DMS114 treated with DMSO at 0.1 percent for 48 hours (cell line): Measurements from ENCODE around the gene KIF24.
"Not testable (repeated sequence)": the region's sequence is repeated elsewhere in the genome, so short reads cannot be mapped to it uniquely, and the experiment has no call there.

Source experiments
- DNase-seq: peaks from one replicate; lab custom pipeline; 2025; ENCODE audit not compliant: unreplicated experiment; lab: John Stamatoyannopoulos, UW

KIF24 gene, protein sequence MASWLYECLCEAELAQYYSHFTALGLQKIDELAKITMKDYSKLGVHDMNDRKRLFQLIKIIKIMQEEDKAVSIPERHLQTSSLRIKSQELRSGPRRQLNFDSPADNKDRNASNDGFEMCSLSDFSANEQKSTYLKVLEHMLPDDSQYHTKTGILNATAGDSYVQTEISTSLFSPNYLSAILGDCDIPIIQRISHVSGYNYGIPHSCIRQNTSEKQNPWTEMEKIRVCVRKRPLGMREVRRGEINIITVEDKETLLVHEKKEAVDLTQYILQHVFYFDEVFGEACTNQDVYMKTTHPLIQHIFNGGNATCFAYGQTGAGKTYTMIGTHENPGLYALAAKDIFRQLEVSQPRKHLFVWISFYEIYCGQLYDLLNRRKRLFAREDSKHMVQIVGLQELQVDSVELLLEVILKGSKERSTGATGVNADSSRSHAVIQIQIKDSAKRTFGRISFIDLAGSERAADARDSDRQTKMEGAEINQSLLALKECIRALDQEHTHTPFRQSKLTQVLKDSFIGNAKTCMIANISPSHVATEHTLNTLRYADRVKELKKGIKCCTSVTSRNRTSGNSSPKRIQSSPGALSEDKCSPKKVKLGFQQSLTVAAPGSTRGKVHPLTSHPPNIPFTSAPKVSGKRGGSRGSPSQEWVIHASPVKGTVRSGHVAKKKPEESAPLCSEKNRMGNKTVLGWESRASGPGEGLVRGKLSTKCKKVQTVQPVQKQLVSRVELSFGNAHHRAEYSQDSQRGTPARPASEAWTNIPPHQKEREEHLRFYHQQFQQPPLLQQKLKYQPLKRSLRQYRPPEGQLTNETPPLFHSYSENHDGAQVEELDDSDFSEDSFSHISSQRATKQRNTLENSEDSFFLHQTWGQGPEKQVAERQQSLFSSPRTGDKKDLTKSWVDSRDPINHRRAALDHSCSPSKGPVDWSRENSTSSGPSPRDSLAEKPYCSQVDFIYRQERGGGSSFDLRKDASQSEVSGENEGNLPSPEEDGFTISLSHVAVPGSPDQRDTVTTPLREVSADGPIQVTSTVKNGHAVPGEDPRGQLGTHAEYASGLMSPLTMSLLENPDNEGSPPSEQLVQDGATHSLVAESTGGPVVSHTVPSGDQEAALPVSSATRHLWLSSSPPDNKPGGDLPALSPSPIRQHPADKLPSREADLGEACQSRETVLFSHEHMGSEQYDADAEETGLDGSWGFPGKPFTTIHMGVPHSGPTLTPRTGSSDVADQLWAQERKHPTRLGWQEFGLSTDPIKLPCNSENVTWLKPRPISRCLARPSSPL (N-terminal part only)

DNA sequence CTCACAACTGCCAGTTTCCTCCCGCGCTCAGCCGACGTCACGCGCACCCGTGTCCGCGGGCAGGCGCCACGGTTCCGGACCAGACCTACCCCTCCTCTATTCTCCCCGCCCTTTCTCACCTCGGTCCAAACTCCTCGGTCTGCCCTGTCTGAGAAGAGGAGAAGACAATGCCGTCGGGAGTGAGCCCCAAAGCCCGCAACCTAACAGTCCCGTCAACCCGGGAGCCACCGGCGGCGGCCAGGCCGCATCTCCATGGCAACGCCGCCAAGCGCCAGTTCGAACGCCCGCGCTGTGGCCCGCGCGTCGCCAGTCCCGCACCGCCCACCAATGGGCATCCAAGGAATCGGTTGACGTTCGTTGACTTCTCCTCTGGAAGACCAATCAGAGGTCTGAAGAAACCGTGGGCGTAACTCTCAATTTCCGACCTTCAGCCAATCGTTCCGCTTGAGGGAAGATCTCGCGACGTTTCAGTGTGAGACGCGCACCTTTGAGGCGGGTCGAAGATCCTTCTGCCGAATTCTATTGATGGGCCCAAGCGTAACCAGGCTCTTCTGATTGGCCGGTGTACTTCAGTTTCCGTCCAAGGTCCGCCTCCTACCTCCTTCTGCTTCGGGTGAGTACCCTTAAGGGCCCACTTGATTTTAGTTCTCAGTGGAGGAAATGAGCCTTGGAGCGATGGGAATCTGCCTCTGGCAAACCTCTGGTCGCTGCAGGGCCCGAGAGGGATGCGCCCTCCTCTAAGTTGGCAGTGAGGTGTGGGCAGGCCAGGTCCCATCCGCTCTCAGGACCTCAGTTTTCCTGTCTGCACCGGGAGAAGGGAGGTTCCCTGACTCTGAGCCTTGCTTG, at the start of gene KIF24, which contains the start of gene NUDT2:
Gene KIF24 (minus strand): TSS at position 282 of the 846 bp plus-strand sequence. CDS start 17,922 bp downstream, outside the sequence.
Gene NUDT2 (plus strand): TSS at position 583 of the 846 bp plus-strand sequence. CDS start 9,471 bp downstream, outside the sequence.
- peak; percentile 98 for DNase-seq

DNA sequence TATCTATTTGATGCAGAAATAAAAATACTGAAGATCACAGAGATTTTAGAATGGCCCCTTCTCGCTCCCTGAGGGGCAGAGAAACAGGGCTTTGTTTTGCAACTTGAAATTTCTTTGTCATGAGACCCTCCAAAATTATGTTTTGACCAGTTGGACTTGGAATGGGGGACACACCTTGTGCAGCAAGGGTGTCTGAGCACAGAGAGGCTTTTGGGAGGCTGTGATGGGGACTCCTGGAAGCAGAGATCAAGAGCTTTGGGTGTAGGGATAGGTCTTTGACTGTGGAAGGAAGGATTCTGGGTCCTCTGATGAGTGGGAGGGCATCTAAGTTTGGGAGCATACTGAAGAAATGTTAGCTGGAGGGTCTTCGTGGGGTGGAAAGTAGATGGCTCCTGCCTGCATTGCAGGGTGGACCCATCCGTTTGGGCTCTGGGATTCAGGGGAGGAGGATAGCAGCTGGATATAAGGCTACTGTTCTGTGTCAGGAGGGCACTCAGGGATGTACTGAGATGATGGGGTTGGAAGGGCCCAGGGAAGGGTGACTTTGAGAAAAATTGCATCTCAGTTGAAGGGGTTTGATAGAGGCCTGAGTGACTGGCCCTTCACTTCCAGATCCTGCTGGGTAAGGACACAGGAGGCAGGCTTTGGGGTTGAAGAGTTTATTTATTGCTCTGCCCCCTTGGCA, 49.5 kb upstream of the KIF24 start:
- no peak for DNase-seq

DNA sequence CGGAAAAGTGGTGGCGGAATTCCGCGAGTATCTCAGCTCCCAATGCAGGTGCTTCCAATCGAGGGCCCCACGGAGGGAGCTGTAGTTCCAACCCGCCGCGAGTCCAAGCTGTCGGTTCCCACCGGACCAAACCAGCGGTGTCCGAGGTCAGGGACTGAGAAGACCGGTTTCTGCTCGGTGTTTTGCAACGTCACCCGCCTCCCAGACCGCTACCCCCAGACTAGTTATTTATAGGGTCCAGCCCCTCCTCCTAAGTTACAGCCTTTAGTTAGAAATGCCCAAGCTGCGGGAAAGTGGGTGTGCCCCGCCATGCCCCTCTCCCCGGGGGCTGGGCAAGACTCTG, 48.3 kb upstream of the KIF24 start:
- no peak for DNase-seq

DNA sequence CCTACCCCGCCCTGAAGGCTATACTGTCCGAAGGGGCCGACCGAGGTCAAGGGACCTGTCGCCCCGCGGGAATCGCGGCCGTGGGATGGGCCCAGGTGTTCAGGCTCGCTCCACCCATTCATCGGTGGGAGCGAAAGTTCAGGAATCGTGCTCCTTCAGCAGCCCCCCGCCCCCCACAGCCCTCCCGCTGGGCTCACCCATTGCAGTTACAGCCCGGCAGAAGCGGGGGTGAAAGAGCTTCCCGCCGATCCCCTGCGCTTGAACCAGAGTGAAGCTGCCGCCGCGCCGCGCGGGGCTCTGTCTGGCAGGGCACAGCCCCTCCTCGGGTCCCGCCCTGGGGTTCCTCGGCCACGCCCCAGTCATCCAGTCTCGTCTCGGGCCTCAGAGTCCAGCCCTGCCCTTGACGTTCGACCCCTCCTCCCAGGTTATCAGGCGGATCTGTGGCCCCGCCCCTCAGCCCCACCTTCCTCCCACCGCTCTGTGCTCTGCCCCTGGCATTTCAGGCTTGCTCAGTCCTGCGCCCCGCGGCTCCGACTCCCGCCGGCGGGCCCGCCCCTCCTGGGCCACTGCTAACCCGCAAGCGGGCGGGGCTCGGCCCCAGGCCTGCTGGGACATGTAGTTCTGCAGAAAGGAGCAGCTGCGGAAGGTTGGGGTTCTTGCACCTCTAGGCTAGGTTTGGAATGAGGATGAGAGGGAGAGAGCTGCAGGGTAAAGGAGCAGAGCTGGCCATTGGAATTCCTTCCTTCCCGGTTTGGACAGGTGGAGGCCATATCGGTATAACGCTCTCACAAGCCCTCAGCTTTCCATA, 47.7 kb upstream of the KIF24 start, which contains the start of gene MYORG:
Gene MYORG (minus strand): TSS at position 303 of the 808 bp plus-strand sequence. CDS start 3,955 bp downstream, outside the sequence.
- DNase-seq = peak; percentile 68

DNA sequence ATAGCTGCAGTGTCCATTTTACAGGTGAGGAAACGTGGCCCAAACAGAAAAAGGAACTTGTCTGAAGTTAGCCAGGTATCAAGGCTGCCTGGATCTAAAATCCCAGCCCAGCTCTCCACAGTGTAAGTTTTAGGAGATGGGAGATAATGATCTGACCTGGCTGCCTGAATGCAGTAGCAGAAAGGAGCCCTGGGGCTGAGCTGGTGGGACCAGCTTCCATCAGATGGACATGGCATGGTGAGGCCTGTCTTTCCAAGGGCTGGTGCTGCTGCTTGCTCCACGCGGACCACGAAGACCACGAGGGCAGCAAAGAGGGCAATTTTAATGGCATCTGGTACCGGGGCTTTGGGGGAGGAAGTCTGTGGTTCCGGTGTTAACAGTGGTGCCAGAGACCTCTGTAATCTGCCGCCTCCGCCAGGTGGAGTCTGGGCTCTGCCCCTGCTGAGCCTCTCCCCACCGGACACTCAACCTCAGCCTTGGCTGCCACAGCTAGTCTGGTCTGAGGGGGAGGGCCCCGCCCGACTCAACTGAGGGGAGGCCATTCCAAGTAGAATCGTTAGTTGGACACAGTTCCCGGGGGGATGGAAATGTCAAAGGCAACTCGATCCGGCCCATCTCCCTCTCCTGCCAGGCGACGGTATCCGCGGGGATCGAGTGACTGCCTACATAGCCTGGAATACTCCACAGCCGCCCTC, 47.0 kb upstream of the KIF24 start:
- no peak for DNase-seq

DNA sequence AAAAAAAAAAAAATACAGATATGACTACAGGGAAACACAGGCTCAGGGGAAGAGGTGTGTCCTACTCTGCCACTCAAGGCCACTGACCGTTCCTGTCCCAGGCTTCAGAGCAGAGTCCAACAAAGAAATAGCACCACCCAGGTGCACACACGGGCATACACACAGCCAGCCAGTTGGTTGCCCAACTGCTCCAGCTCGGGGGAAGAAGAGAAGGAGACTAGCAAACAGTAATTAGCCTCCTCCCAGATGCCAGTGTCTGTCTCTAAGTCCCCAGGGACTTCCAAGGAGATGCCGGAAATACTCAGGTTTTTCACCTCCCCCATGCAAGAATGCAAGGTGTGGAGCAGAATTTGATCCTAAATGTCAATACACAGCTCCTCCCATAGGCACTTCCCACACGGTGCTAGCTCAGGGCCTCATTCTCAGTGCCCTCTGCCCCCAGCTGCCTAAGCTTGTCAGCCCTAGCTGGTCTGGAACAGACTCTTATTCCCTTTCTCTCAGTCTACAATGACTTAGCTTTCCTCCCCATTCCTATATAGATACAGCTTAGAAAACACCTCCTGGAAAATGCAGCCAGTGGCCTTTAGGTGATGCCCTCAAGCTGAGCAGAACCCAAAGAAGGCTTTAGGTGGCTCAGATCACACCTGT, 46.0 kb upstream of the KIF24 start:
- DNase-seq = no peak

DNA sequence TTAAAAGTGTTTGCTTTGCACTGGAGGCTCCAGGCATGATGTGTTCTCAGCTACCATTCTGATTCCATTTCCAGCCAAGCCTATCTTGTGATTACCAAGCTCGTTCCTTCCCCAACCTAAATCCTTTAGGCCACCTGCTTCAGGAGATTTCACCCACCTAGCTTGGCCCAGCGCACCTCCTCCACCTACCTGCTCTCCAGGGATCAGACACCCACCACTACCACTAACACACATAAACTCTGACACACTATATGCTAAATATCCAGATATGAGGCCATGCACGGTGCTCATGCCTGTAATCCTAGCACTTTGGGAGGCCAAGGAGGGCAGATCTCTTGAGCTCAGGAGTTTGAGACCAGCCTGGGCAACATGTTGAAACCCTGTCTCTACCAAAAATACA, 45.3 kb upstream of the KIF24 start:
- DNase-seq = no peak

DNA sequence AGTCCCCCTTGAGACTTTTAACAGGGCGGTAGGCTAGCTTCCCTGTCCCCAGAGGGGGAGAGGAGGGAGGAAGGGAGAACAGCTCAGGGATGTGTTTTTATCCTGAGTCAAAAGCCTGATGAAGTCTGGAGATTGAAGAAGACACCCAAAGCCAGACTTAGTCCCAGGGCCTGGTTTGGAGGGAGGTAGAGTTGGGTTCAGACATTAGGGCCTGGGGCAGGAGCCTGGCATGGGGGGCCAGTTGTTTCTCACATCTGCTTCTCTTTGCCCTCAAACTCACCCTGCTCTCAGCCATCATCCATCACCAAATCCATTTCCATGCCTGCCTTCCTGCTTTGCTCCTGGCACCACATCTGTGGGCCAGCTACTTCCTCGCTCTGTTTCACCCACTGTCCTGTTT, 44.7 kb upstream of the KIF24 start:
- DNase-seq = no peak

DNA sequence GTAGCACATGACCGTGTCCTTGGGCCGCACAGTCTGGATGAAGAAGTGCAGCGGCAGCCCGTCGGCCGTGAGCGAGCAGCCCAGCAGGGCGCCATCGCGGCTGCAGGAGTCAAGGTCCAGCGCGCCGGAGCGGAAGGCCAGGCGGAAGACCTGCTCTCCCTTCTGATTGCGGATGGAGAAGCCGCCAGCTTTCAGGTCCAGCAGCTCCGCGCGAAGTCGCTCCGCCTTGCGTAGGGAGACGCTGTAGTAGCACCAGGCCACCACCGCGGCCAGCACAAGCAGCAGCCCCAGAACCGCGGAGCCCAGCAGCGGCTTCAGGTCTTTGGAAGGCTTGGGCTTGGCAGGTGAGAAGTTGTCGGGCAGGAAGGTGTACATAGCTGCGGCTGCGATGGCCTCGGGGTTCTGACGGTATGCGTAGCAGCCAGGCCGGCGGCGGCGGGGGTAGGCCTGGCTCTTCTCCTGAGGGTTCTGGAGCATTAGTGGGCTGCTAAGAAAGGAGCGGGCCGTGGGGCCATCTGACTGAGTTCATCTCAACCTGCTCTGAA, 43.5 kb upstream of the KIF24 start:
- DNase-seq = no peak

DNA sequence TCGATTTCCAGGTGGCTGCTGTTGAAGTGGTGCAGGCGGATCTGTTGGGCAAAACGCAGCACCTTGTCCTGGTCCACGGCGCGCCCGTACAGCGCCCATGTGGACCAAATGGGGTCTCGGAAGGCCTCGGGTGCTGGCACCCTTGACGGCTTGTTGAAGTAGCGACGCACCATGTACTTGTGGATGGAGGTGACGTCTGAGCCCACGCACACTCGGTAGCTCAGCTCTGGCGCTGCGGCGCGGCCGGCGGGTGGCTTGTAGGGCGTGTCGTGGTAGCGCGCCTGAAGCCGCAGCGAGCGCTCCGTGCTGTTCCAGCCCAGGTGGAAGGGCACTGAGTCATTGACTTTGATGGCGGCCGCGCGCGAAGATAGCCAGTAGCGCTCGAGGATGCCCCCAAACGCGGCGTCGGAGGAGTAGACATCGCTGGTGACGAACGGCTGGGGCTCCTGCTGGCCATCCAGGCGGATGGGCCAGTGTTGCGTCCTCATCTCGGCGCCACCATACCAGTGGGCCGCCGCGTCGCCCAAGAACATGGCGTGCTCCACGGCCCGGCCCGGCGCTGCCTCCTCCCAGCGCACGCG, 42.9 kb upstream of the KIF24 start:
- DNase-seq = no peak

DNA sequence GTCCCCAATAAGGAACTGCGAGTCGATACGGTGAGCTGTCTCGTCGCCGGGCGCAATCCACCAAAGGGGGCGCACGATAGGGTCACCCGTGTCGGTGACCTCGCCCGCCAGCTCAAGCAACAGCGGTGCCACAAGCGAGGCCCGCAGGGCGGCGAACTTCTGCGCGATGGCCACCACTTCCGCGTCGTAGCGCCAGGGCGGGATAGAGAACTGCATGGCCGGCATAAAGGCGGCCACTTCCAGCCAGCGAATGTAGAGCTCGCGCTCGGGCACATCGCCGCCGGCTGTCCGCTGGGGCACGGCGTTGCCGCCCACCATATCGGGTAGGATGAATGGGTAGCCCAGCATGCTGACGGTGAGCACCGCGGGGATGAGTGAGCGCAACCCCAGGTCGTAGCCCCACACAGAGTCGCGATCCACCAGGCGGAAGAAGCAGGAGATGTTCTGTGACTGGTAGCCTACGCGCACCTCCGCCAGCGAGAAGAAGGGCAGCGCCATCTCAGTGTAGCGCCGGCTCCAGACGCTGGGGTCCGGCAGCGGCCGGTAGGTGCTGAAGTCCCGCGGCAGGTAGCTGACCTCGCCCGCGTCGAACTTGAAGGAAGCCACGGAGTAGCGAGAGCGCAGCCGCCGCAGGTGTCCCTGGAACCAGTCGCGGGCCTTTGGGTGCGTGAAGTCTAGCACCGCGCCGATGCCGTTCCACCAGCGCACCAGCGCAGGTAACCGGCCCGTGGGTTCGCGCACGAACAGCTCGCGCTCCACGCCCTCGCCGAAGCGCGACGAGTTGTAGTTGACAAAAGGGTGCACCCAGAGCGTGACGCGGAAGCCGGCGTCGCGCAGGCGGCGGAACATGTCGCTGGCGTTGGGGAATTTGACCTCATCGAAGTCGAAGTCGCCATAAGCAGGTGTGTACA, 42.2 kb upstream of the KIF24 start:
- DNase-seq = no peak

DNA sequence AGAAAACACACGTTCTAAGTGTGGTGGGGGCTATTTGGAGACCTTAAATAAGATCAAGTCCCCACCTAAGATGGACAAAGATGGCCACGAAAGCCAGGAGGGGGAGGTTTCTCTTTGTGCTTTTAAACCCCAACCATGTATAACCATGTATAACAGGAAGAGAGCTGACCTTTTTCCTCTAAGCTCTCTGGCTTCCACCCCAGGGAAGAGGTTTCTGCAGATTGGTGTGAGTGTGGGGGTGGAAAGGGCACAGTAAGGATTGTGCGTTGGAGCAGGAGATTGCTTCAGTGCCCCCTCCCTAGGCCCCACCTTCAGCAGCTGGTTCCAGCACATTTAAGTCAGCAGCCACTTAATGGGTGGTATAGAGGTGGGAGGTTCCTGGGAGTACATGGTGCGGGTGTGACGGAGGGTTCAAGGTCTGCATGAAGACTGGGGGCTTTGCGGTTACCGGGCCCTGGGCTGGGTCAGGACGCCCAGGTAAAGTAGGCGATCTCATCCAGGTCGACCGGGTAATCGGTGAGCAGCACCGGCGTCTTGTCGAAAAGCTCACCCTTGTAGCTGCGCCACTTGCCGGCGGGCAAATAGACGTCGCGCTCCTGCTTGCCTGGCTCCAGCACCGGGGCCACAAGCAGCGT, 41.4 kb upstream of the KIF24 start:
- no peak for DNase-seq

DNA sequence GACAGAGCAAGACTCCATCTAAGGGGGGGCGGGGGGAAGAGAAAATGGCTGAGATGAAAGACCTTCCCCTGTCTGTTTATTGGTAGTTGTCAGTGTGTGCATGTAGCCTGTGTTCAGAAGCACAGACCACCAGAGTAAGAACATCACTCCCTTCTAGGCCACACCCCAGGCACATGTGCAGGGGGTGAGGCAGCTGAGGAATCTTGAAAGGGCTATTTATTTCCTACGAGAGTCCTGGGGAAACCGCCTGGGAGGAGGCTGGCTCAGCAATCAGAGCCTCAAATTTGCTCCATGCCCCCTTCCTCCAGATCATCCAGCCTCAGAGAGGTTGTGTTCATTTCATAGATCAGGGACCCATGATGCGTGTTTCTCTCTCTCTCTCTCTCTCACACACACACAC, 40.6 kb upstream of the KIF24 start:
- DNase-seq = no peak

DNA sequence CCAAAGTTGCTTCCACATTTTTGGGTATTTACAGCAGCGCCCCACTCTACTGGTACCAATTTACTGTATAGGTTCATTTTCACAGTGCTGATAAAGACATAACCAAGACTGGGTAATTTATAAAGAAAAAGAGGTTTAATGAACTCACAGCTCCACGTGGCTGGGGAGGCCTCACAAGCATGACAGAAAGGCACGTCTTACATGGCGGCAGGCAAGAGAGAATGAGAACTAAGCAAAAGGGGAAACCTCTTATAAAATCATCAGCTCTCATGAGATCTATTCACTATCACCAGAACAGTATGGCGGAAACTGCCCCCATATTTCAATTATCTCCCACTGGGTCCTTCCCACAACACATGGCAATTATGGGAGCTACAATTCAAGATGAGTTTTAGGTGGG, 39.7 kb upstream of the KIF24 start:
- DNase-seq = not testable (repeated sequence)

DNA sequence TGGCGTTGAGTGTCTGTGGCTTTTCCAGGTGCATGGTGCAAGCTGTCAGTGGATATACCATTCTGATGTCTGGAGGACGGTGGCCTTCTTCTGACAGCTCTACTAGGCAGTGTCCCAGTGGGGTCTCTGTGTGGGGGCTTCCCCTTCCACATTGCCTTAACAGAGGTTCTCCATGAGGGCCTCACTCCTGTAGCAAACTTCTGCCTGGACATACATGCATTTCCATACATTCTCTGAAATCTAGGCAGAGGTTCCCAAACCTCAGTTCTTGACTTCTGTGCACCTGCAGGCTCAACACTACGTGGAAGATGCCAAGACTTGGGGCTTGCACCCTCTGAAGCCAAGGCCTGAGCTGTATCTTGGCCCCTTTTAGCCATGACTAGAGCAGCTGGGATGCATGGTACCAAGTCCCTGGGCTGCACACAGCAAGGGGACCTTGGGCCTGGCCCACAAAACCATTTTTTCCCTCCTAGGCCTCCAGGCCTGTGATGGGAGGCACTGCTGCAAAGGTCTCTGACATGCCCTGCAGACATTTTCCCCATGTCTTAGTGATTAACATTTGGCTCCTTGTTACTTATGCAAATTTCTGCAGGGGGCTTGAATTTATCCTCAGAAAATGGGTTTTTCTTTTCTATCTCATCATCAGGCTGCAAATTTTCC, 38.8 kb upstream of the KIF24 start:
- not testable (repeated sequence) for DNase-seq
